ENCODE measurements around the gene NSDHL.

NSDHL gene

DNA sequence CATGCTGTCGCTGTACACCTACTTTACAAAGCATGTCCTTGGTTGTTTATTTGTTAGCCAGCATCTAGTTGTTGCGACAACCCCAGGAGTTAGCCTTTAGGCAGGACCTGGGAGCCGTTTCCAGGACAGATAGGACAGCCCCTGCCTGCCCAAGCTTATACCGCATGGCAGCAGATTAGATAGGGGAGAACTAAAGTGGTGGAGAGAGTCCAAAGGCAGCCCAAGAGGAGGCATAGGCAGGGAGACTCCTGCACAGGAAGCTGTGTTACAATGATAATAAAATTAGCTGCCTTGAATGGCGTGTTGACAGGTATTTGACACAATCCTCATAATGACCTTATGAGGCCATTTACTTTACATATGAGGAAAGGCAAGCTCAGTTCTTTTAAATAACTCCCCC is 13.0 kb downstream of the NSDHL start:
- no peak for FAIRE-seq

DNA sequence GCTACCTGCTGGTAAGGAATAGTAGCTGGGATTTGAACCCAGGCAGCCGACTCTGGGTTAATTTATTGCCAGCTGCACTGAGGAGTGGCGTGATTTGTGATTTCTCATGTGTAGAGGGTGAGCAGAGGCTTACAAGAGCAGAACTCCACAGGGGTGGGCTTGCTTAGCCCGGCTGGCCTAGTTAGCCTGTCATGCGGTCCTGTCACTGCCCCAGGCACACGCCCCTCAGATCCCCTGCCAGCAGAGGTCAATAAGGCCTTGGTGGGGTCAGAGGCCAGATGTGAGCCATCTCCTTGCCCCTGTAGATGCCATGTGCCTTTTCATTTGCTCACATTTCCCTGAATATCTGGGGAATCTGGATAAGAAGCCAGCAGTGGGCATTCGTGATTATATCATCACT is 13.4 kb downstream of the NSDHL start:
- DNase-seq (ENCODE audit: low spot score), result no peak
- no peak for FAIRE-seq

More for the DNA sequence above, 13.0 kb downstream of the NSDHL start:
- no peak for DNase-seq (ENCODE audit: low spot score)

GRCh38 chrX:152845618-152846240 is 14.9 kb downstream of the NSDHL start:
- FAIRE-seq, result no peak

DNA sequence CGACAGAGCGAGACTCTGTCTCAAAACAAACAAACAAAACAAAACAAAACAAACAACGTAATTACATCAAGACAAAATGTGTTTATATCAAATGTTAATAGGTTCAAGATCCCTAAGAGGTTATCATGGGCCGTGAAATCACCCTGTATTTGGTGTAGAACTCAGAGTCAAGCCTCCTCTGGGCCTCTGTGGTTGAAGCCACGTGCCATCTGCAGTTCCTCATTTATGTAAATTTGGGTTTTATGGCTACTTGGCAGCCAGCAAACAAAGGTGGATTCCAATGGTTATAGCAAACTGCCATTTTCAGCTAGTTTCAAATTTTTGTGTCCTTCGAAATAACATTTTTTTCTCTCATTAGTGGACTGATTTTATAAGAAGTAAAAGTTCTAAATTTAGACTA is 16.4 kb downstream of the NSDHL start:
- FAIRE-seq (no peak), DNase-seq (ENCODE audit: low spot score) (no peak)

More at GRCh38 chrX:152845618-152846240, 14.9 kb downstream of the NSDHL start:
- no peak for DNase-seq (ENCODE audit: low spot score)

GRCh38 chrX:152850465-152850864 is 19.6 kb downstream of the NSDHL start:
- no peak for FAIRE-seq

GRCh38 chrX:152853986-152854385 is 23.1 kb downstream of the NSDHL start:
- FAIRE-seq, result no peak
- no peak for DNase-seq (ENCODE audit: low spot score)

More at GRCh38 chrX:152850465-152850864, 19.6 kb downstream of the NSDHL start:
- no peak for DNase-seq (ENCODE audit: low spot score)

DNA sequence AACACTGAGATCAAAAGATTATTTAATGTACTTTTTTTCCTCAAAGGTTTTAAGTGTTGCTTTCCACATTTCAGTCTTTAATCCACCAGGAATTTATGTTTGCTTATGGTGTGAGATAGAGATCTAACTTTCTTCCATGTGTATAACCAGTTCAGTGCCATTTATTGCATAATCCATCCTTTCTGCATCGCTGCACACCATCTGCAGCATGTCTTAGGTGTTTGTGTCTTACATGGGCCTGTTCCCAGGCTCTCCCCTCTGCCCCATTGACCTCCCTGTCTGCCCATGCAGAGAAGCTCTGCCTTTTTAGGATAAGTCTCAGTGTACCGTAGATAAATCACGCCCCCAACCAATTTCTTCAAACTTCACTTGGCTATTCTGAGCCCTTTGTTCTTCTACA is 30.3 kb downstream of the NSDHL start:
- FAIRE-seq, result no peak
- no peak for DNase-seq (ENCODE audit: low spot score)

- DNase-seq (ENCODE audit: low spot score), result no peak
- FAIRE-seq, result no peak
These were observed 31.0 kb downstream of the NSDHL start for GRCh38 chrX:152861826-152862225.

GRCh38 chrX:152865232-152865920 is 34.5 kb downstream of the NSDHL start:
- FAIRE-seq (no peak), DNase-seq (ENCODE audit: low spot score) (no peak)

GRCh38 chrX:152866386-152866785 is 35.5 kb downstream of the NSDHL start:
- DNase-seq (ENCODE audit: low spot score), result no peak
- no peak for FAIRE-seq

GRCh38 chrX:152869972-152870371 is 39.1 kb downstream of the NSDHL start:
- DNase-seq (ENCODE audit: low spot score), result no peak
- no peak for FAIRE-seq

DNA sequence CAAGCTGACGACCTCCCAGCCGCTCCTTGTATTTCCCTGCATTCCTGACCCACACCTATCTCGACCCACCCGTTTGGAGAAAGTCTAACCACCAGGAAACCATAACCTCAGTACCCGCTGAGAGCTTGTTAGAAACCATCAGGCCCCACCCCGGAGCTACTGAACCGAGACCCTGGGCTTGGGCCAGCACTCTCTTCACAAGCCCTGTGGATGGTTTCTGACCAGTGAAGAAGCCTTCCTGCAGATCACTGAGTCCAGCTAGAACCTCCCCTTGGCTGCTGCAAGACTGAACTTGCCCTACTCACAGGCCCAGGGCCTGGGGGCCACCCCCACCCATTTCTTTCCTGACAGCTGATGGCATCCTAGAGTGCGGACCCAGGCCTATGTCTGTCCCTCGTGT is 40.4 kb downstream of the NSDHL start:
- DNase-seq (ENCODE audit: low spot score) (no peak), FAIRE-seq (no peak)

DNA sequence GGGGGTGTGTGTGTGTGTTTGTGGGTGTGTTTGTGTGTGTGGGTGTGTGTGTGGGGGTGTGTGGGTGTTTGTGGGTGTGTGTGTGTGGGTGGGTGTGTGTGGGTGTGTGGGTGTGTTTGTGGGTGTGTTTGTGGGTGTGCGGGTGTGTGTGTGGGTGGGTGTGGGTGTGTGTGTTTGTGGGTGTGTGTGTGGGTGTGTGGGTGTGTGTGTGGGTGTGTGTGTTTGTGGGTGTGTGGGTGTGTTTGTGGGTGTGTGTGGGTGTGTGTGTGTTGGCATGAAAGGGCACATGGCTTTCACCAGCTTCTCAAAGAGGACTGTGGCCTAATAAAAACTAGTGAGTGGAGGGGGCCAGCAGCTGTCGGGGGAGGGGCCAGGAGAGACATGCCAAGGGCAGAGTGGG is 41.7 kb downstream of the NSDHL start:
- no peak for FAIRE-seq

DNA sequence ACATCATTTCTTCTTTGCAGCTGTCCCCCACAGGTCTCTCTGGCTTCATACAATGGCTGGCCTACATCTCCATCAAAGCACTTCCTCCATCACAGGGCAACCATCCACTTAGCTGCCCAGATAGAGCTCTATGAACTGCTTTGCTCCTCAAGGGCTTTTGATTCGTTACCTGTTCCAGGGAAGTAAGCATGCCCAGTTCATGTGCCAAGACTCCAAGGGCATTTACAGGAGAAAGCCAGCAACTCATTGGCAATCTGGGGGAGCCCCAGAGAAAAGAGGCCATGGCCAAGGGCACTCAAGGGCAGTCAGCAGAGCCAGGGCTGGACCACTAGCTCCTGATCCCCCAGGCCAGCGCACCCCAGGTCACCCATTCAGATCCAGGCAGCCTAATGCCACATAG is 42.5 kb downstream of the NSDHL start:
- DNase-seq (ENCODE audit: low spot score), result no peak
- FAIRE-seq, result no peak

More for the DNA sequence above, 41.7 kb downstream of the NSDHL start:
- no peak for DNase-seq (ENCODE audit: low spot score)

DNA sequence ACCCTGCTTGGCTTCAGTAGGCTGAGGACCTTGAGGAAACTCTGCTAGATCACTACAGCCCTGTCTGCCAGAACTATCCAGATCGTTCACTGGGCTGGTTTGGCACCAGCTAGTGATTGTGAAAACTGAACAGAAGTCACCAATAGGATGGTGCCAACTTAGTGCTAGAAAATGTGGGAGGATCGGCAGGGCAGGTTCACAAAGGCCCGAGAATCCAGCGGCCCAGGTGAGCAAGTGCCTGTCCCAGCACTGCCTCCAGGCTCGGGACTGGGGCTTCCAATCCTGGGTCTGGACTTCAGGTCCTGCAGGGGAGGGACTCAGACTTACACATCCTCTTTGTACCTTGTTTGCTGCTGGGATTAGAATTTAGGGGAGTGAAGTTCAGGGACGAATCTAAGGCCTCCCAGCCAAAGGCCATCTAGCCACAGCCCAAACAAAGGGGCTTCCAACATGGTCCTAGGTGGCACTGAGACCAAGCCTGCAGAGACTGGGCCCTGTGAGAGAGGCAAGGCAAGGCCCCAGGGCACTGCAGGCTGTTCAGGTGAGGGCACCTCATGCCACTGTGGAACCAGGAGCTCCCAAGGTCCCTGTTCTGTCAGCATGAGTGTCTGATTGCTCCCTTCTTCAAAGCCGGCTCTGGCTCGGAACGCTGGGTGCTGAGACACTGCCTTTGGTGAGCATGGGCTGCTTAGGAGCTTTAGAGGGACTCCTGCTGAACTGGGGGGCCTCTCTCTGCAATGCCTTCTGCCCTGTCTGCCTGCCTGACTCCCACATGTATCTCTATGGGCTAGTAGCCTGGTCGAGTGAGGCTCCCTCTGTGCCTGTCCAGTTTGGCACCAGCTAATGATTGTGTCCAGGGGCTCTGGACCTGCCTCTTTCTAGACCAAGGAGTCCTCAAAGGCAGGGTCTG is 46.3 kb downstream of the NSDHL start:
- DNase-seq (ENCODE audit: low spot score) (no peak), FAIRE-seq (no peak)

- DNase-seq (ENCODE audit: low spot score), result no peak
- FAIRE-seq, result no peak
These were observed 48.3 kb downstream of the NSDHL start for GRCh38 chrX:152878976-152879755.

- DNase-seq (ENCODE audit: low spot score) (no peak), FAIRE-seq (no peak)
These were observed 50.4 kb downstream of the NSDHL start for GRCh38 chrX:152881289-152881688.

DNA sequence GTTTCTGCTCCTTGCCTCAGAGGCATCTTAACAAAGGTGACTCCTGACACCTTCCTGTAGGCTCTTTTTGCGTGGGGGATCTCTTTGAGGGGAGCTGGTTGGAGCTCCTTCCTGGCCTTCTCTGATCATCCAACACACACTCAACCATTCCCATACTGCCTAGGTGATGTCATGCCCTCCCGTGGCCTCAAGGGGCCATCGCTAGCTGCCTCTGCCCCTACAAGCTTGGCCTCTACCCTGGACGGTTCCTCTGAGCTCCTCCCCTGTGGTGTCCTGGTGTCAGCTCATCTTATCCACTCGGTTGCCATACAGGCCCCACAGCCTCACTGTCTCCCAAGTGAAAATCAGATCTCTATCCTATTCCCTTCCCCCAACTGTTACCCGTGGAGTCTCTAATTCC is 53.3 kb downstream of the NSDHL start:
- DNase-seq (ENCODE audit: low spot score), result no peak
- no peak for FAIRE-seq

DNA sequence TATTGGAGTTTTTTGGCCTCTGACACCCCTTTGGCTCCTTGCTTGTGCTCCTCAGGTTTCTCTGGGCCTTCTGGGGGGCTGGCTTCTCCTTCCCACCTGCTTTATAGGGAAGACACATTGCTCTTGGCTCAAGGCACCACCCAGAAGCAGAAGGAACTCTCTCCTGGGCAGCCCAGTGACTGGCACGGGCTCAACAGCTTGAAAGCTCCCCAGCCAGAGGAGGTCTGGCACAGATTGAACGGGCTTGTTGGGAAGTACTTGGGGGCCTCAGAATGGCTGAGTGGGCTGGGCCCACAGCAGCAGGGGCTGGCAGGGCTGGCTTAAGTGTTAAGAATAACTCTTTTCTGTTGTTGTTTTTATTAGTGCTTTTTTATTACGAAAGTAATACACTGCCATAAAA is 55.9 kb downstream of the NSDHL start:
- DNase-seq (ENCODE audit: low spot score) (no peak), FAIRE-seq (no peak)

- DNase-seq (ENCODE audit: low spot score), result no peak
- no peak for FAIRE-seq
These were observed 61.6 kb downstream of the NSDHL start for GRCh38 chrX:152892499-152892898.

All from urothelium cell line (cell line).